Midbrain (tissue), 1 donor: ENCODE results near the gene AGPAT3.

Experiments used
- DNase-seq: peaks from one replicate; lab custom pipeline; 2025; lab: John Stamatoyannopoulos, UW

The AGPAT3 gene

DNA sequence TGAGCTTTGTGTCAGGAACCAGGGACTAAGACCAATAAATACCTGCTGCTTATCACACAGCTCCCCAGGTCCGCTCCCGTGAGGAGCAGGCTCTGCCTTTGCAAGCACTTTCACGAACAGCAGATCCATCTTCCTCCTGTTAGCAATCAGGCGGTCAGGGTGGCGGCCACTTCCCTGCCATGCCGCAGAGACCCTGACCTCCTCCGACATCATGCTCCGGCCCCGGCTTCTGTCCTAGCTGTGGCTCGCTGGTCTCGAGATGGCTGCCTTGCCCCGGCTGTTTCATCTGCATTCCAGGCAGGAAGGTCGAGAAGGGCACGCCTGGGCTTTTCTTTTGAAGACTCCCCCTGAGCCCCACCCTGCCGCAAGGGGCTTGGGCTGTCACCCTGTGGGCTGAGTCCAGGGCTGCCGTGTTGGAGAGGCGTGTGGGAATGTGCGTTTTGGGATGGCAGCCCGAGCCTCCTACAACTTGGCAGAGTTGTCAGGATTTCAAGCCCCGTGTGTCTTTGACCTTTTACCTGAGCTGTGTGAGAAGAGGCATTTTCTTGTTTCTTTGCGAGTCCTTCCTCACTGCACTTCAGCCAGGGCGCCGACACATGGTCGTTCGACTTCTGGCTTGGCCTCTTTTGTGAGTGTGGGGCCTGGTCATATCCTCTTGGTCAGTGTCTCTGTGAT is 59.5 kb downstream of the AGPAT3 start:
- DNase-seq = no peak

- no peak for DNase-seq
Observed at GRCh38 chr21:43925096-43925481, 60.1 kb downstream of the AGPAT3 start.

GRCh38 chr21:43925609-43926008 is 60.6 kb downstream of the AGPAT3 start:
- DNase-seq = no peak

- DNase-seq = no peak
Observed at GRCh38 chr21:43926196-43926595, 61.2 kb downstream of the AGPAT3 start.

DNA sequence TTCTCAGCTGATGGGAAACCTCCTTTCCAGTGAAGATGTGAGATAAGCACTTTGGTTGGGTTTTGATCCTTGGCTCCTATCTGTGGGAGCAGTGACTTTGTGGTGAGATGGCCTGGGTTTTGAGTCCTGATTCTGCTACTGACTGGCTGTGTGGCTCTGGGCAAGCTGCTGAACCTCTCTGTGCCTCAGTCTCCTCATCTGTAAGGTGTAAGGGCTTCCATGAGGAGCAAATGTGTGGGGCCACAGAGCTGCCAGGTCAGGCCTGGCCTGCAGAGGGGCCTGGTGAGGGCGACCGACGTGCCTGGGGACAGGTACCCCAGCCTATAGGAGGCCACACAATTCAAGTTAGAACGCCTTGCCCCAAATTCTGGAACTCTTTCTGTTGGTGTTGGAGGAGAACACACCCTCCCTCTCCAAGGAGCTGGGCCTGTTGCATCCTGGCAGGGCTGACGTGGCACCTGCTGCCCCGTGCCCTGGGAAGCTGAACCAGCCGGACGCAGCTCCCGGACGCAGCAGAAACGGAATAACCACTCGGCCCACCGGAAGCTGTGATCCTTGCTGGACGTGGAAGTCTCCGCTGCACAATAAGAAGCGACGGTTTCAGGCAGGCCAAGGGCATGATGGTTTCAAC is 62.7 kb downstream of the AGPAT3 start:
- no peak for DNase-seq

DNA sequence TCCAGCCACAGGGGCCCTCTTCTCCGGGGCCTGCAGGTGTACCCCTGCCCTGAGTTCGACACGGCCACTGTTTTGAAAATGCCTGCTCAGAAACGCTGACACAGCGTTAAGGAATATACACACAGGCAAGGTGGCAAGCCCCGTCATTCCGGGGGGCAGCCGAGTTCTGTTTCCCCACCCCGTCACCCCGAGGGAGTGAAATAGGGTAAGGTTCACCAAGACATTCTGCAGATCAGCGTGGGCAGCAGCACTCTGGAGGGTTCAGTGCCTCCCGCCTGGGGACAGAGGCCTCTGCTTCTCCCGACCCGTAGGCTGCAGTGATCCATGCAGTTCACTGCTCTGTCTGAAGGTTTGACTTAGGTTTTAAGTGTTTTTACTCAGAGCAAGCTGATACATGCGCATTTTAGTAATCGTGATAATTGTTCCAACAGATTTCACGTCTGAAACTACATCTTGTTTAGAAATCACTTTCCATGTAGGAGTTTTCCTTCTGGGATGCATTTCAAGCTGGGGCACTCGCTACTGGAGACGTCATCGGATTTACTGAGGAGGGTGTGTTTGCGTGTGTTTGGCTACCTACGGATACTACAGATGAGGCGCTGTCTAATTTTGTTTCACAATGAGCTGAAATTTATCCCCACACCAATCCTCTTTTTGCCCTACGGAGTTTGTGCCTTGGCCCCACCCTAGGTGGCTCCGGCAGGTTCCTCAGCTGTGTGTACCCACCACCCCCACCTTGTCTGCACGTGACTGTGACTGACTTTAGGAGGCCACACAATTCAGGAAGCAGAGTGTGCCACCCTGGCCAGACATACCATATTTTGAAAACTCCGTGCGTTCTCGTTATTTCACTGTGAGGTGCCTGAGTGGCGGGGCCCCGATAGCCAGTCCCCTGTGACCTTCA is 63.5 kb downstream of the AGPAT3 start:
- DNase-seq = no peak

- DNase-seq = peak; percentile 27
Observed at GRCh38 chr21:43929217-43929971, 64.4 kb downstream of the AGPAT3 start.

DNA sequence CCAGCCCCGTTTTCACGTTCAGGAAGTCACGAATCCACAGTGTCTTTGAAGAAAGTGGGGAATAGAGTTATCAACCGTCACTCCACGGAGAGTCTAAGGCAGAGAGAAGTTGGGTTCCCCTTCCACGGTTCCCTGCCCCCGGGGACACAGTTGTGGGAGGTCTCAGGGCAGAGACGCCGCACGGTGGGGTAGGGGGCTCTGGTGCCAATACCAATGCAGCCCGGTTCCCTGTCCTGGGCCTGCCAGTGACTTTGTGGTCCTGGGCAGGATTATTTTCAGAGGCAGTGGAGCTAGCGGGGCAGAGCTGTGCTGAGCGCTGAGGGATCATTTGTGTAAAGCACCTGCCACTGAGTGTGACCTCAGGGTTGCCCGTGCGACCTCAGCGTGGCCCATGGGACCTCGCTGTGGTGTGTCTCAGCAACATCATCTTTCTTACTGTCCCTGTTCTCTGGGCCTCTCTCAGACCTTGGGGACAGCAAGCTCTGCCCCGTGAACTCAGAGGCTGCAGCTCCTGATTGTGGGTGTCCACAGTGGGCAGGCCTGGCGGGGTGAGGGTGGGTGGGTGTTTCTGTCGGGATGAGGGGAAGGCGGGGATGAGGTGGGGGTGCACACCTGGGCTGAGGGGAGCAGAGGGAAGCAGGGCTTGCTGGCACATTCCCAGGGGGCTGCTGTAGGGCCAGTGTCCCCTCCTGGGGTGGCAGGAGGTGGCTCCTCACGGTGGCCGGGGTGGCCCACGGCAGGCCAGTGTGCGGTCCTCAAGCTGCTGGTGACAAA is 65.2 kb downstream of the AGPAT3 start:
- no peak for DNase-seq

DNA sequence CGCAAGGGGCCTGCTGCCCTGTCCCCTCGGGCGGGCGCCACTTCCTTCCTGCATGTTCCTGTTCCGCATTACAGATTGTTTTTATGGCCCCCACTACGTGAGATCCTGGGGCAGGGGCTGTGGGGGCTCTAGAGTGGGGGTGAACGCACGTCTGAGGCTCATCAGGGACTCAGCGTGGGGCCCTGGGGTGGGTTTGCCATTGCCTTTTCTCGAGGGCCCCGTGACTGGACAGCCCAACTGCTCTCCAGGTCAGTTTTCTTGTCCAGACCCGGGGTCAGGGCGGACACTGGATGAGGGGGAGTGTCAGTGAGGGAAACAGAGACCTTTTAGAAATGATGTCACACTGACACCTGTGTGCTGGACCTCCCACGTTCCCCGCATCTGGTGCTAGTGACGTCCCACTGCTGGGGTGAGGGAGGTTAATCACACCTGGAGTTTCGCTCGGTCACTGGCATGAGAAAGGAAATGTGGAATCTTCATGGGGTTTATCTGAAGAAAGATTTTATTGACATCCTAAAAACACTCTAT is 65.9 kb downstream of the AGPAT3 start:
- DNase-seq = no peak

- no peak for DNase-seq
Observed at GRCh38 chr21:43931489-43931888, 66.5 kb downstream of the AGPAT3 start.

- no peak for DNase-seq
Observed at GRCh38 chr21:43932005-43932404, 67.0 kb downstream of the AGPAT3 start.

DNA sequence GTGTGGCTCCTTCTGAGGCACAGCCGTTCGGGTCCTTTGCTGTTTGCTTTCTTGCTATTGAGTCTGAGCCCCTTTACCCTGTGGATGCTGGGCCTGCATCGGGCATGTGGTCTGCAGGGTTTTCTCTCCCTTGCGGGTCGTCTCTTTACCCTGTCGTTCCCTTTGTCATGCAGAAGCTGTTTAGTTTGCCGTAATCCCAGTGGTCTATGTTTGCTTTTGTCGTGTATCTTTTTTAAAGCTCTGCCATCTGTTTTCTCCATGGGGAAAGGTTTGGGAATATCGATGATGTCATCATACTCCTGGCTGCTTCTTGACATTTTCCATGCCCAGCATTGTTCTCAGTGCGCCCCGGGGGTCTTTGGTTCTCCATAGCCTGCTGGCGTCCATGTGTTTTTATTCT is 68.2 kb downstream of the AGPAT3 start:
- DNase-seq = no peak

DNA sequence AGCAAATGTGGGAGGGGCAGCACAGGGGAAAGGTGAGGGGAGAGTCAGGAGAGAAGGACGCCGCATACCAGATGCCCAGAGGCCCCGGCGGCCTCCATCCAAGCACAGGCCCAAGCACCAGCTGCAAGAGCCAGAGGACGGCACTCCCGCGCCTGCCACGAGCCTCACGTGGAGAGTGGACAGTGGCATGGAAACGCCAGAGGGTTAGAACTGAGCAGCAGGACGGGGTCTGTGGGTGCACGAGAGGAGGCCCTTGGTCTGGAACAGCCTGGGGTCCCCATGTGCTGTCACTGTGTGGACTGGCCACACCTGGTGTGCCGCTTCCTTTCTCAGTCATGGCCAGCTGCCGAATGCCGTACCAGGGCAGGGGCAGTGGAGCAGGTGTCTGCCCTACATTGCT is 68.7 kb downstream of the AGPAT3 start:
- DNase-seq = no peak

DNA sequence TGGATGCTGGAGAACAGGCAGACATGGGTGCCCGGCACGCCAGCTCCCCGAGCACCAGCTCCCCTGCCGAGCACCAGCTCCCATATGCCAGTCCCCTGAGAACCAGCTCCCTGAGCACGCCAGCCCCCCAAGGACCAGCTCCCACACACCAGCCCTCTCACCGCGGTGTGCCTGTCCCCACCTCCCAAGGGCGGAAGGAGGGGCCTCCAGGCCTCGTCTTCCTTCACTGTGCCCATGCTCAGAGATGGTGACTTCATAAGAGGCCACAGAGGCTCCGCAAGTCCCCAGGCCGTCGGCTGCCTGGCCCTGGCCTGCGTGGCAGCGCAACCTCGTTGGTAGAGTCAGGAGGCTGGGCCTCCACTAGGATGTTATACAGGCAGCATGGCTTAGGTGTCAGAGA is 69.1 kb downstream of the AGPAT3 start:
- no peak for DNase-seq

DNA sequence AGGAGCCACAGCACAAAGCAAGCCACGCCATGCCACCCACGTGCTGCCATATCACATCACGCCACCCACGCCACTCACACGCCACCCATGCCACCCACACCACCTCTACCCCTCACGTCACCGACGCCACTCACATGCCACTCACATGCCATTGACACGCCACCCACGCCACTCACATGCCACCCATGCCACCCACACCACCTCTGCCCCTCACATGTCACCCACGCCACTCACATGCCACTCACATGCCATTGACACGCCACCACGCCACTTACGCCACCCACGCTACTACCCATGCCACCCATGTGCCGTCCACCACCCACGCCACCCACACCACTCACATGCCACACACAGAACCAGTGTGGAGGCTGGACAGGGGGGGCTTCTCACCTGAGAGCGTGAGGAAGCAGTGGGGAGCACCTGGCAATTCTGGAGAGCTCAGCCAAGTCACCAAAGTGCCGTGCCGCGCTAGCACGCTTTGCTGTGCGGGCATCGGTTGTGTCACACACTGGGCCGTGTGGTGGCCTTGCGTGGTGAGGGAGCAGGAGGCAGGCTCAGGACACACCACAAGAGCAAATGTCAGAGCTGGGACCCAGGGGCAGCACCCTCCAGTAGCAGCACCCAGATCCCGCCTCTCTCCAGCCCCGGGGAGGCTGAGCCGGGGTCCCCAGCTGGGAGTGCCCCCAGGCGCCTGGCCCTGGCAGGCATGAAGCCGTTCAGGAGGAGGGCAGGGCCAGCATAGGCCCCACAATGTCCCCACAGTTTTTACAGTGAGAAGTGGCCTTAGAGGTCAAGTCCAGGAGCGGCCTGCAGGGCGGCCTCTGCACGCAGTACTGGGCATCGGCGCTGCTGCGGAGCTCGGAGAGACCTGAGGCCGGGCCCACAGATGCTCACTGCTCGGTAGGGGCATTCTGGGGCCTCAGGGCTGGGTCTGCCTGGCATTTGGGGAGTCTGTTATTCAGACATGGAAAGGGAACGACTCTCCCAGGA is 70.0 kb downstream of the AGPAT3 start:
- DNase-seq = no peak

DNA sequence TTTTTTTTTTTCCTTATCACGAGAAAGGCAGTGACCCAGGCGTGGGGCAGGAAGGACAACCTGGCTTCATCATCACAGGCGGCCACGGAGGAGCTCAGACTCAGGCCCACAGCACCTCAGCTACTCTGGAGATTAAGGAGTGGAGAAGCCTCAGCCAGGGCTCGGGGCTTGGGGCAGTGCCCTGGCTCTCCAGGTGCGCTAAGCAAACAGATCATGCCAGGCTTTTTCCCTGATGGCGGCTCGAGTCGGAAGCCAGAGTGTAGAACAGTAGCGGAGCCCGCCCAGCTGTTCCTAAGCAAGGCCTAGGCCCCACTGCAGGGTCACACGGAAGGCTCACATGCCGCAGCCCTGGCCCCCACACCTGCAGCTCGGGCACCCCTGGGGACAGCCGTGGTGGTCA is 70.7 kb downstream of the AGPAT3 start:
- no peak for DNase-seq

- peak; percentile 32 for DNase-seq
Observed at GRCh38 chr21:43936247-43936967, 71.4 kb downstream of the AGPAT3 start.

DNA sequence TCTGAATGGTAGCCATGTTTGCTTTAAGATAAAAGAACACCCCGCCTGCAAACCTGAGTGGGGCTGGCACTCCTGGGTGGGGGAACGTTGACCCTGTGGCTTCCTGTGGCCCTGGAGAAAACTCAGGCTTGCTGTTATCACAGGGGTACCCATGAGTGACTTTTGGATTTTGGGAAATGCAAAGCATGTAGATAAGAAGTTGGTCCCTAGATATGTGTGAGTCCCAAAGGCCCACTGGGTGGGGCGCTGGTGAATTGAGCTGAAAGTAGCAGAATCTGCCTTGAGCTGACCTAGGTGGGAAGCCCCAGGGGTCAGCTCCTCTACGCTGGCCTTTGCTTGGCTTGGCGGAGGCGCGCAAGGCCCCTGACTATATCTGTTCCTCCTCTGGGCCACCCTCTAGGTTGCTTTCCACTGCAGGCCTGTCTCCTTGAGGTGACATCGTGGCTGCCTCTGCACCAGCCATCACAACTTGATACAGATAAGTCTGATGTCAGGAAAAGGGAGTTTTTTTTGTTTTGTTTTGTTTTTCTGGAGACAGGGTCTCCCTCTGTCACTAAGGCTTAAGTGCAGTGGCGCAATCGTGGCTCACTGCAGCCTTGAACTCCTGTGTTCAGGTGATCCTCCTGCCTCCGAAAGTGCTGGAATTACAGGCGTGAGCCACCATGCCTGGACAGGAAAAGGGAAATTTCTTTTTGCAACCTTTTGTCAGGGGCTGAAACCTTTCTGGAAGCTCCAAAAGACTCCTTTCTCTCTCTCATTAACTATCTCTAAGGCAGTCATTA is 72.2 kb downstream of the AGPAT3 start:
- no peak for DNase-seq
